GM21526 (cell line): ENCODE data around the gene IFTAP.
"Not testable (repeated sequence)": the region's sequence is repeated elsewhere in the genome, so short reads cannot be mapped to it uniquely, and the experiment has no call there.

ENCODE experiments used
- ATAC-seq: cut with Tn5 transposase; IDR thresholded peaks from one replicate; pipeline ENCODE4 v1.9.1; 2021; ENCODE audit warnings: moderate library complexity; ENCODE audit not compliant: unreplicated experiment, low FRiP score

IFTAP gene, protein sequence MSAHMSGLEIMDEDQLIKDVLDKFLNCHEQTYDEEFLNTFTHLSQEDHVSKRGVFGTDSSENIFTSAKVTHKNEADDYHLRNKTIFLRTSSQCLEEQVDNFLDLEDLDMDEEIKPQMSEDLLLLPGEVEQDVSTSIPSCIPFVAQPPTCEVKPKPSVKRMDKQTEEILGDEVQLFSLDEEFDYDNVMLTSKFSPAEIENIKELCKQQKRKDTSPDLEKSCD

GRCh38 chr11:36594316-36594989 lies at the start of gene IFTAP:
Gene IFTAP (plus strand): TSS chr11:36594502. CDS start chr11:36610104, 15,602 bp downstream.
- peak; percentile 71 for ATAC-seq

GRCh38 chr11:36550385-36551115 lies 43.8 kb upstream of the IFTAP start:
- no peak for ATAC-seq

DNA sequence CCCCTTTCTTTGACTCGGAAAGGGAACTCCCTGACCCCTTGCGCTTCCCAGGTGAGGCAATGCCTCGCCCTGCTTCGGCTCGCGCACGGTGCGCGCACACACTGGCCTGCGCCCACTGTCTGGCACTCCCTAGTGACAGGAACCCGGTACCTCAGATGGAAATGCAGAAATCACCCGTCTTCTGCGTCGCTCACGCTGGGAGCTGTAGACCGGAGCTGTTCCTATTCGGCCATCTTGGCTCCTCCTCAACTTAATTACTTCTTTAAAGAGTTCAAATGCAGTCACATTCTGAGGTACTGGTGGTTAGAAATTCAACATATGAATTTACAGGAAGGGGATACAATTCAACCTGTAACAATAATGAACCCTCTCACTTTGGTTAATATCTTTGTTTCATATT lies 36.9 kb upstream of the IFTAP start:
- ATAC-seq: not testable (repeated sequence)

- ATAC-seq: no peak
These were observed 36.3 kb upstream of the IFTAP start for GRCh38 chr11:36557991-36558390.

- ATAC-seq: peak; percentile 93
These were observed 35.5 kb upstream of the IFTAP start for GRCh38 chr11:36558571-36559413.

DNA sequence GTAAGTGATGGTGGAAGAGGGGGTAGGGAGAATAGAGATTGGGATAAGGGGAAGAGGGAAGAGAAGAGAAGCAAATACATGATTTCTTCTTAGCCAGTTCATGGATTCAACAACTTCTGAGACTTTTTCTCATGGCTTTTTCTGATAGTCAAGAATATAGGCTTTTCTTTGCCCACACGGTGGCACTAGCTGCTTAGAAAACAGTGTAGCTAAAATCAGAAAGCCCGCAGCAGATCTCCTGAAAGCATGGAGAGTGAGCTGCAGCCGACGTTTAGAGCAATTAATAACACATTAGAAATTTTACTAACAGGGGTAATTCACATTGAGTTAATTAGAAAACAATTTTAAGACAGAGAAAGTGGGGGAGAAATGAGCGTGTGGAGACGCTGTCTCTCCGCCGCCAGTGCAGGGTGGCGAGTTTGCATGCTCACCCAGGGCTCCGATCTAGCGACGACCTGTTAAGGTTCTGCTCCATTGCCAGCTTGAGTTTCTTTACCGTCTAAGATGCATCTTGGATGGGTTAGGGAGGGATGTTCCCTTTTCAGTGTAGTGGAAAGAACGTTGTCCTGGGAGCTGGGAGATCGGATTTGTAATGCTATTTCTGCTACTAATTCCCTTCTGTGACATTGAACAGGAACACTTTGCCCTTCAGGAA lies 29.8 kb upstream of the IFTAP start:
- no peak for ATAC-seq

DNA sequence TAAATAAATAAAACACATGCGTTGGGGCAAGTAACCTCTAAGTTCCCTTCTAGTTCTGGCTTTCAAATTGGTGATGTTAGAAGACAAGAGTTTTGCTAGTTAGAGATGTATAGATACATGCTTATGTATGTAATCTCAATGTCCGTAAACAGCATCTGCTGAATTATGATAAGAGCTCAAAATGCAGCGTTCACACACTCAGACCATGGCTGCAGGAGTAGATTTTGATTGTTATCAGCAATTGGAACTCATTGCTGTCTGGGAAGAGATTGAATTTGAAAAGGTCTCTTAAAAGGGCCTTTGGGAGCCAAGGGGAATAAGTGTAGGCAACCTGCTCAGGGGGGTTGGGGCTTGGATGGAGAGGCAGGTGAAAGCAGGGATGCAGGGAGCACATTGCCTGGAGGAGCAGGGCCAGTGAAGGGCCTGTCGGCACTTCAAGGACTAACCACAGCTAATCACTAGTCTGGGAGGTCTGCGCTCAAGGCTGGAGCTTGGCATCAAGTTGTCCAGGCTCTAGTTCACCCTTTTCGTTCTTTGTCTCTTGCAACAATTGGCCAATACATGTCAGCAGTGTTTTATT lies 29.2 kb upstream of the IFTAP start:
- no peak for ATAC-seq

DNA sequence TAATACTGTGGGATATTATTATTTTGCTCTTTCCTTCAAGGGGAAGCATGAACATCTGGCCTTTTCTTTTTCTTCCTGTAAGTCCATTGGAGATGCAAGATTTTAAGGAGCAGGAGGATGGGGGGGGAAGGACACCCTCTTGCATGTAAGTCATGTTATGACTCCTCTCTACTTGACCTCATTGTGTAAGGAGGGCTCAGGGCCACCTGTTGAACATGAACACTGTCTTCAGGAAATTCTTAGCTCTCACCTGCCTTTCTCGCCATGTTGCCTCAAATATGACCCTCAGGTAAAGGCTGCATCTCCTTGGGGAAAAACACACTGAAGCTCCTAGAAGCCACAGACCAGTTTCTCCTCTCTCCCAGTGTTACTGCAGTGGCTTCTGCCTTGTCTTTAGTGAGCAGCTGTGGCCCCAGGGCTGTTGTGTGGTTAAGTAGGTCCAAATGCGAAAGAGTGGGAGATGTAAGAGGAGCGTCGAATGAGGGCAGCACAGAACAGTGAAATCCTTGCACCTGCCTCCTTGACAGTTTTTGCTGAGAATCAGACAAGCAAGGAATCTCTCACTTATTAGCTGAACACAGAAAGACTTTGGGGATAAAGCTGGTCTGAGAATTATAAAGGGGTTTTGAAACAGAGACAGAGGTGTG lies 27.8 kb upstream of the IFTAP start:
- ATAC-seq: no peak

DNA sequence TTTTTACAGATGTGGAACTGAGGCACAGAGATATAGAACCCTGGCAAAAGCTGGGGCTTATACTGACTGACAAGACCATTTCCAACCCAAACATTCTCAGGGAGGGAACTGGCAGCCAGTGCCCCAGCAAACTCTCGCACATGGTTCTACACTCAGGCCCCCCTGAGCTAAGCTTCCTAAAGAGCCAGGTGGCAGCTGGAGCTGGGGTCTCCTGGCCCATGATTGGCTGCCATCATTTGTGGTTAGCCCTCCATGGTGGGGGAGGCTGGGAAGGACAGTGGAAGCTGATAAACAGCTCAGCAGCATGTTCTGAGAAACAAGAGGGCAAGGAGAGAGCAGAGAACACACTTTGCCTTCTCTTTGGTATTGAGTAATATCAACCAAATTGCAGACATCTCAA lies 26.6 kb upstream of the IFTAP start, which contains the start of gene RAG1:
TSS of gene RAG1 (plus strand) at position 314 of the 400 bp plus-strand sequence. CDS start 5,298 bp downstream, outside the sequence.
- no peak for ATAC-seq

GRCh38 chr11:36569095-36569494 lies 25.2 kb upstream of the IFTAP start:
- no peak for ATAC-seq

GRCh38 chr11:36574486-36574885 lies 19.8 kb upstream of the IFTAP start:
- no peak for ATAC-seq

DNA sequence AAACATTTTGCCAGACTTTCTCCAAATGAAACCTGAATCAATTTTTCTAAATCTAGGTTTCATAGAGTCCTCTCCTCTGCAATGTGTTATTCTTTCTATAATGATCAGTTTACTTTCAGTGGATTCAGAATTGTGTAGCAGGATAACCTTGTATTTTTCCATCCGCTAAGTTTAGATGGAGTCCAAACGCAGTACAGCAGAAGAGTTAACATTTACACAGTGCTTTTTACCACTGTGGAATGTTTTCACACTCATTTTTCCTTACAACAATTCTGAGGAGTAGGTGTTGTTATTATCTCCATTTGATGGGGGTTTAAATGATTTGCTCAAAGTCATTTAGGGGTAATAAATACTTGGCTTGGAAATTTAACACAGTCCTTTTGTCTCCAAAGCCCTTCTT lies 16.9 kb upstream of the IFTAP start:
- no peak for ATAC-seq

GRCh38 chr11:36577859-36578258 lies 16.4 kb upstream of the IFTAP start:
- no peak for ATAC-seq

DNA sequence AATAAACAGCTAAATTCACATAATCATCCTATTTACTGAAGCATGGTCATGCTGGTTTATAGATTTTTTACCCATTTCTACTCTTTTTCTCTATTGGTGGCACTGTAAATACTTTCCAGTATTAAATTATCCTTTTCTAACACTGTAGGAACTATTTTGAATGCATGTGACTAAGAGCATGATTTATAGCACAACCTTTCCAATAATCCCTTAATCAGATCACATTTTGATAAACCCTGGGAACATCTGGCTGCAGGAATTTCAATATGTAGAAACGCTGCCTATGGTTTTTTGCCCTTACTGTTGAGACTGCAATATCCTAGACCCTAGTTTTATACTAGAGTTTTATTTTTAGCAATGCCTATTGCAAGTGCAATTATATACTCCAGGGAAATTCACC lies 15.8 kb upstream of the IFTAP start:
- ATAC-seq: no peak

- ATAC-seq: no peak
These were observed 12.8 kb upstream of the IFTAP start for GRCh38 chr11:36581536-36581935.

GRCh38 chr11:36583667-36584066 lies 10.6 kb upstream of the IFTAP start:
- ATAC-seq: no peak

GRCh38 chr11:36586543-36586942 lies 7.8 kb upstream of the IFTAP start:
- ATAC-seq: peak; percentile 70

- no peak for ATAC-seq
These were observed 6.2 kb upstream of the IFTAP start for GRCh38 chr11:36588099-36588498.

DNA sequence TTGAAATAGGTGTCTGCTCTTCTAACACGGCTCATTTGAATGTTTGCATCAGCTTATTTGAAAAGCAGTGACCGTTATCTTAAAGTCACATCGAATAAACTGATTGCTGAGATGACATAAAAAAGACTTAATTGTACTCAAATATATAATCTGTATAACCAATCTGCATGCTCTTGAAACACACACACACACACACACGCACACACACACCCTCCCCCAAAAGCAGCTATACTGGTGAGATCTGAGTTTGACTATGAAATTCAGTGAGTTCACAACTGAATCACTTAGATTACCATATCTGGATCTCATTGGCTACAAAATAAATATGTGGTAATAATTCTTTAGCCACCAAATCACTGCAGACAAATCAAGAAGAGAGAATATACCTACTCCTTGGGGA lies 3.8 kb upstream of the IFTAP start:
- no peak for ATAC-seq
